ENCODE data around the gene FBXL12. TPM values are rescaled to one million over a fixed set of nuclear protein-coding genes. Genes with fewer than 3 reads are reported as not detected.

The FBXL12 gene
- total and polyA plus RNA-seq, 7 donors, result 10.4 to 22.1 (median 14.6) TPM

DNA sequence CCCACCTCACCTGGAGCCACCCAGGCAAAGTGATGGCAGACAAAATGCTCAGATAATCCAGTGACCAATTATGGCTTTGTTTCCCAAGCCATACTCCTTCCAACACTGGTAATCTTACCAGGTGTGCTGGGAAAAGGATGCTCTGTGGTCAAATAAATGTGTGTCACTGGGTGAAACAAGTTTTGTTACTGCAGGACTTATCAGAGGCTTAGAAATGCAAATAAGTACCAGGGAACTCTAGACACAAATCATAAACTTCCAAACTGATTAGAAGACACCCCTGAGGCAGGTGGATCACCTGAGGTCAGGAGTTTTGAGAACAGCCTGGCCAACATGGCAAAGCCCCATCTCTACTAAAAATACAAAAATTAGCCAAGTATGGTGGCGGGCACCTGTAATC is 42.6 kb upstream of the FBXL12 start:
- 90 to 100% (median 98%) methylated on average over 1 of the region's 1 CpG for WGBS, 3 donors
- ATAC-seq, result no peak
- Histone ChIP-seq H3K4me3 (no peak overlapping the region), H3K4me1 (no peaks in the 10 kb centered on the region), H3K36me3 (ENCODE audit: insufficient read depth in 1 of 2, low read depth in 1 of 2) (no peaks in the 10 kb centered on the region), H3K9me3 (no peaks in the 10 kb centered on the region), H3K27ac (no peak overlapping the region), H3K27me3 (ENCODE audit: insufficient read depth in 3 of 3, low read length in 2 of 3) (no peaks in the 10 kb centered on the region)
- intact Hi-C loops (cut with DNase I), result no loop called here
- TF ChIP-seq, protein P1, sequence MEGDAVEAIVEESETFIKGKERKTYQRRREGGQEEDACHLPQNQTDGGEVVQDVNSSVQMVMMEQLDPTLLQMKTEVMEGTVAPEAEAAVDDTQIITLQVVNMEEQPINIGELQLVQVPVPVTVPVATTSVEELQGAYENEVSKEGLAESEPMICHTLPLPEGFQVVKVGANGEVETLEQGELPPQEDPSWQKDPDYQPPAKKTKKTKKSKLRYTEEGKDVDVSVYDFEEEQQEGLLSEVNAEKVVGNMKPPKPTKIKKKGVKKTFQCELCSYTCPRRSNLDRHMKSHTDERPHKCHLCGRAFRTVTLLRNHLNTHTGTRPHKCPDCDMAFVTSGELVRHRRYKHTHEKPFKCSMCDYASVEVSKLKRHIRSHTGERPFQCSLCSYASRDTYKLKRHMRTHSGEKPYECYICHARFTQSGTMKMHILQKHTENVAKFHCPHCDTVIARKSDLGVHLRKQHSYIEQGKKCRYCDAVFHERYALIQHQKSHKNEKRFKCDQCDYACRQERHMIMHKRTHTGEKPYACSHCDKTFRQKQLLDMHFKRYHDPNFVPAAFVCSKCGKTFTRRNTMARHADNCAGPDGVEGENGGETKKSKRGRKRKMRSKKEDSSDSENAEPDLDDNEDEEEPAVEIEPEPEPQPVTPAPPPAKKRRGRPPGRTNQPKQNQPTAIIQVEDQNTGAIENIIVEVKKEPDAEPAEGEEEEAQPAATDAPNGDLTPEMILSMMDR (IDR thresholded peaks at IDR 0.05), result no peak
- no peak for DNase-seq

DNA sequence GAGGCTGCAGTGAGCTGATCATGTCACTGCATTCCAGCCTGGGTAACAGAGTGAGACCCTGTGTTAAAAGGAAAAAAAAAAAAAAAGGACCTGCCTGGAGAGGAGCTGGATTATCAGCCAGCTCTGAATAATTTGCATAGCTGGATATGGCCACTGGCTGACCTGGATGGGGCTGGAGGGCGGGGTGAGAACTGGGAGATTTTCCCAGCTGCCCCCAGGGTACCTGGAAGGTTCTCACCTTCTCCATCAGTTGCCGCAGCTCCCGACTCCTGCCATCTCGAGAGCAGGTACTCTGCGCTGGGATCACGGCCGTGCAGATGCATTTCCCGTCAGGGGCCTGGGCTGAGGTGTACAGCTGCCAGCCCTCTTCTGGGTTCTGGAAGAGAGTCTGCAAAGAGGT is 41.5 kb upstream of the FBXL12 start:
- Histone ChIP-seq H3K4me1 (no peaks in the 10 kb centered on the region), H3K4me3 (no peak overlapping the region), H3K36me3 (ENCODE audit: insufficient read depth in 1 of 2, low read depth in 1 of 2) (no peaks in the 10 kb centered on the region), H3K27me3 (ENCODE audit: insufficient read depth in 3 of 3, low read length in 2 of 3) (no peaks in the 10 kb centered on the region), H3K9me3 (no peaks in the 10 kb centered on the region), H3K27ac (no peak overlapping the region)
- intact Hi-C loops (cut with DNase I), result no loop called here
- no peak for ATAC-seq
- DNase-seq, result no peak
- 78 to 91% (median 86%) methylated on average over 8 of the region's 8 CpGs for WGBS, 3 donors
- TF ChIP-seq, protein P1 (IDR thresholded peaks at IDR 0.05), result no peak

DNA sequence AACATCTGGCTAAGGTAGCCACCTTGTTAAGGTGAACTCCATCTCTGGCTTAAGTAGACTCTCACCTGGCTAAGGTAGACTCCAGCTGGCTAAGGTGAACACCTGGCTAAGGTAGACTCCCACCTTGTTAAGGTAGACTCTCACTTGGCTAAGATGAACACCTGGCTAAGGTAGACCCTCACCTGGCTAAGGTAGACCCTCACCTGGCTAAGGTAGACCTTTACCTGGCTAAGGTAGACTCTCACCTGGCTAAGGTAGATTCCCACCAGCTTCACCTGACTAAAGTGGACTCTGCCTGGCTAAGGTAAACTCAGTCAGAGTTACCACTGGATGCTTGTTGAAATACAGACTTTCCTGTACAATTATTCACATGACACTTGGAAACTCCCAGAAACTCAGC is 39.9 kb upstream of the FBXL12 start:
- Histone ChIP-seq H3K36me3 (ENCODE audit: insufficient read depth in 1 of 2, low read depth in 1 of 2) (no peaks in the 10 kb centered on the region), H3K27me3 (ENCODE audit: insufficient read depth in 3 of 3, low read length in 2 of 3) (no peaks in the 10 kb centered on the region), H3K4me1 (no peaks in the 10 kb centered on the region), H3K9me3 (no peaks in the 10 kb centered on the region), H3K4me3 (no peak overlapping the region), H3K27ac (no peak overlapping the region)
- TF ChIP-seq, protein P1 (IDR thresholded peaks at IDR 0.05), result no peak
- DNase-seq, result no peak
- ATAC-seq, result no peak
- intact Hi-C loops (cut with DNase I), result no loop called here

DNA sequence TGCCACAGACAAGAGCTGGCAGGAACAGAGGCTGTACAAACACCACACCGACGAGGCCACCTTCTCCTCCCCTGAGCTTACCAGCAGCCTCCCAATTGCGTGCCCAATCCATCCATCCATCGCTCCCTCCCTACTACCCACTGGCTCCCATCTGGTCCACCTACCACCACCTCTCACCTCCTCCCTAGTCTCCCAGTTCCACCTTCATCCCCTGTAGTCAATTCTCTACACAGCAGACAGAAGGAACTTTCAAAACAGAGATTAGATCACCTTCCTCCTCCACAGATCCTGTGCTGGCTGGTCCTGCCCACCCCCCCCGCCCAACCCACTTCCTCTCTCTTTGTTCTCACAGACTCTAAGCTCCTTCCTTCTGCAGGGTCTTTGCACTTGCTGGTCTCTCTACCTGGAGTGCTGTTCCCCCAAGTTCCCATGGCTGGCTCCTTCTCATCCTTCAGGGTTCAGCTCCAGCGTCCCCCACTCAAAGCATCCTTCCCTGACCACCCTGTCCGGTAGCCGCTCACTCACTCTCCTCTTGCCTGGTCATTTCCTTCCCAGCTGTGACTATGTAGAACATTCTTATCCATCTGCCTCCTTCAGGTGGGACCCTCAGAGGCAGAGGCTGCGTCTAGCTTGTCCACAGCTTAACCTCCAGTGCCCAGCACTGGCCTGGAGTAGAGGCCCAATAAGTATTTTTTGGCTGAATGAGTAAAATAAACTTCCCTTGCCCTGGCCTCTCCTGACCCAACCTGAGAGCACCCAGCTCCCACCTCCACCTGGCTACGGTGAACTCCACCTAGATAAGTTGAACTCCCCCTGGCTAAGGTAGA is 39.3 kb upstream of the FBXL12 start:
- H3K9me3 ChIP-seq, result no peaks in the 10 kb centered on the region
- H3K27ac ChIP-seq, result no peak overlapping the region
- H3K36me3 ChIP-seq (ENCODE audit: insufficient read depth in 1 of 2, low read depth in 1 of 2), result no peaks in the 10 kb centered on the region
- WGBS, 3 donors, result 81 to 88% (median 82%) methylated on average over 10 of the region's 10 CpGs
- TF ChIP-seq, protein P1 (IDR thresholded peaks at IDR 0.05), result no peak
- no peaks in the 10 kb centered on the region for H3K27me3 ChIP-seq (ENCODE audit: insufficient read depth in 3 of 3, low read length in 2 of 3)
- H3K4me3 ChIP-seq, result no peak overlapping the region
- ATAC-seq, result no peak
- no peak for DNase-seq
- intact Hi-C loops (cut with DNase I), result no loop called here
- H3K4me1 ChIP-seq, result no peaks in the 10 kb centered on the region
